SU-DHL-6 (cell line): Measurements from ENCODE around the gene ANKRD63.

Experiments used
- H2AFZ ChIP-seq: fragments of 200-600 bp; sonication (generic); 2 replicates; pipeline ENCODE4 v1.6.1; 2014; ENCODE audit warnings: low read depth, mild to moderate bottlenecking, moderate library complexity, mixed read lengths, antibody characterized with exemption, low read length; ENCODE audit not compliant: severe bottlenecking
- H3F3A ChIP-seq: fragments of 200-600 bp; shearing (Covaris generic); 2 replicates; pipeline ENCODE4 v1.6.0; 2016; ENCODE audit warnings: antibody characterized with exemption, mild to moderate bottlenecking; ENCODE audit not compliant: insufficient read depth
- H3K27ac ChIP-seq: fragments of 200-600 bp; sonication (generic); 2 replicates; pipeline ENCODE4 v1.5.1; 2016; ENCODE audit warnings: low read depth, mild to moderate bottlenecking, low read length, moderate library complexity, mixed read lengths
- H3K27me3 ChIP-seq: fragments of 200-600 bp; sonication (generic), shearing (Covaris generic); 2 replicates; pipeline ENCODE4 v1.6.0; 2014; ENCODE audit warnings: mild to moderate bottlenecking, low read length
- H3K36me3 ChIP-seq: fragments of 200-600 bp; sonication (generic); 2 replicates; pipeline ENCODE4 v1.6.1; 2014; ENCODE audit warnings: mild to moderate bottlenecking, low read length, mixed read lengths
- H3K4me2 ChIP-seq: fragments of 300-600, 200-600 bp; shearing (Covaris generic), sonication (generic); 2 replicates; pipeline ENCODE4 v1.6.0; 2014; ENCODE audit warnings: low read length, low read depth, mild to moderate bottlenecking; ENCODE audit not compliant: poor library complexity, severe bottlenecking
- H3K4me3 ChIP-seq: fragments of 200-600 bp; sonication (generic); 2 replicates; pipeline ENCODE4 v1.5.1; 2014; ENCODE audit warnings: antibody characterized with exemption, low read length, mild to moderate bottlenecking, mixed read lengths; ENCODE audit not compliant: insufficient read depth, poor library complexity, severe bottlenecking
- H3K79me2 ChIP-seq: fragments of 200-600 bp; sonication (generic); 2 replicates; pipeline ENCODE4 v1.6.1; 2014; ENCODE audit warnings: mild to moderate bottlenecking, low read length, moderate library complexity; ENCODE audit not compliant: insufficient read depth
- H3K9ac ChIP-seq: fragments of 200-600 bp; sonication (generic); 2 replicates; pipeline ENCODE4 v1.7.0; 2014; ENCODE audit warnings: mild to moderate bottlenecking, low read length
- H3K9me2 ChIP-seq: fragments of 200-600 bp; sonication (generic); replicated peaks from 2 replicates; pipeline ENCODE4 v1.6.1; 2014; ENCODE audit warnings: low read length; ENCODE audit not compliant: insufficient read depth
- H3K9me3 ChIP-seq: fragments of 200-600 bp; sonication (generic); 2 replicates; pipeline ENCODE4 v1.6.1; 2014; ENCODE audit warnings: low read length, mixed read lengths; ENCODE audit not compliant: insufficient read depth
- H4K20me1 ChIP-seq: fragments of 200-600 bp; sonication (generic); 2 replicates; pipeline ENCODE4 v1.6.1; 2014; ENCODE audit warnings: low read depth, mild to moderate bottlenecking, antibody characterized with exemption, low read length, moderate library complexity, mixed read lengths
- CTCF ChIP-seq: fragments of 200-600 bp; sonication (generic); IDR thresholded peaks from one replicate; pipeline ENCODE4 v1.5.1; 2017; ENCODE audit warnings: antibody characterized with exemption, mild to moderate bottlenecking, low read length, moderate library complexity; ENCODE audit not compliant: insufficient read depth, poor library complexity, severe bottlenecking
- EZH2phosphoT487 ChIP-seq: fragments of 200-600 bp; sonication (generic), shearing (Covaris generic); conservative IDR thresholded peaks from 2 replicates; pipeline ENCODE4 v1.6.1; 2018; ENCODE audit warnings: mild to moderate bottlenecking, antibody characterized with exemption, low read length, moderate library complexity, mixed read lengths

The ANKRD63 gene

GRCh38 chr15:40250304-40250656 is 32.6 kb downstream of the ANKRD63 start:
- H3K9me2 ChIP-seq, result no peaks in the 10 kb centered on the region
- no peak overlapping the region for H3K4me2 ChIP-seq
- H3K4me3 ChIP-seq, result no peak overlapping the region
- no peaks in the 10 kb centered on the region for H3K27me3 ChIP-seq
- TF ChIP-seq EZH2phosphoT487 (no peak), CTCF (no peak)
- no peaks in the 10 kb centered on the region for H4K20me1 ChIP-seq
- no peaks in the 10 kb centered on the region for H3K36me3 ChIP-seq
- H2AFZ ChIP-seq, result no peak overlapping the region
- H3K79me2 ChIP-seq, result no peaks in the 10 kb centered on the region
- H3K27ac ChIP-seq, result no peak overlapping the region
- no peaks in the 10 kb centered on the region for H3K9me3 ChIP-seq
- H3F3A ChIP-seq, result no peaks in the 10 kb centered on the region
- no peak overlapping the region for H3K9ac ChIP-seq

DNA sequence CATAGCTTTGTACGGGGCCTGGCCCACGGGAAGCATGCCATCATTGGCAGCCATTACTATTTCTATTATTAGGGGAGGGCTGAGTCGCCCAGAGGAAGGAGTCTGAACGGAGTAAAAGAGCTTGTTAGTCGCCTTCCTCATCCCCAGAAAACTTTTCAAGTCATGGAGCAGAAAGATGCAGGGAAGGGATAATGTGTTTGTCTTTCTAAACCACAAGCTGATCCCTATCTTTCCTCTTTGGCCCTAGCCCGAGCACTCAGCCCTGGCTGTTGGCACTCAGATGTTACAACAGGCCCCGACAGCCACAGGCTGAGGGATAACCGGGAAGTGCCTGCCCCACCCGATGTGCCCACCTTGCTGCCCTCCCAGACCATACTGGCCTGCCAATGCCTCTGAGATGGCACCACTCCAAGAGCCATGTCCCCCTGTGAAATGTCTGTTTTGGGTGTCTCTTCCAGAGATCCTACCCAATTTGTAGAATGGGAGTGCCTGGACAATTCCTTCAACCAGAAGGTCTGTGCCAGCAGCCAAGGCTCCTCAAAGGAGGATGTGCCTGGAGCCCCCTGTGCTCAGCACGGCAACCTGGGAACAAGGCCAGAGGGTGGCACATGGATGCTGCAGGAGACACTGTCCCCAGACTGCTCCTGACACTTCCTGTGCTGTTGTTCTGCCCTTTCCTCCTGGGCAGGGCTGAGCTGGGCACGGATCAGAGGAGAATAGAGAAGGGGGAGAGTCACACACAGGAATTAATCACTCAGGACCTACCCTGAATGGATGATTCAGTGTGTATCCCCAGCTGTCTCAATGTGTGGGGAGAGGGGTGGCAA is 33.2 kb downstream of the ANKRD63 start:
- H3K27ac ChIP-seq, result no peak overlapping the region
- no peaks in the 10 kb centered on the region for H3K36me3 ChIP-seq
- H3K9me2 ChIP-seq, result no peaks in the 10 kb centered on the region
- H4K20me1 ChIP-seq, result no peaks in the 10 kb centered on the region
- no peak overlapping the region for H3K9ac ChIP-seq
- no peak for TF ChIP-seq CTCF
- no peak for TF ChIP-seq EZH2phosphoT487
- H3K27me3 ChIP-seq, result no peaks in the 10 kb centered on the region
- H2AFZ ChIP-seq, result no peak overlapping the region
- H3K9me3 ChIP-seq, result no peaks in the 10 kb centered on the region
- H3K4me3 ChIP-seq, result no peak overlapping the region
- no peaks in the 10 kb centered on the region for H3F3A ChIP-seq
- H3K79me2 ChIP-seq, result no peaks in the 10 kb centered on the region
- H3K4me2 ChIP-seq, result no peak overlapping the region

- no peaks in the 10 kb centered on the region for H3K9me3 ChIP-seq
- H3F3A ChIP-seq, result no peaks in the 10 kb centered on the region
- no peak overlapping the region for H2AFZ ChIP-seq
- H3K4me2 ChIP-seq, result no peak overlapping the region
- H3K4me3 ChIP-seq, result no peak overlapping the region
- no peak overlapping the region for H3K9ac ChIP-seq
- no peaks in the 10 kb centered on the region for H3K36me3 ChIP-seq
- no peak for TF ChIP-seq EZH2phosphoT487
- no peak for TF ChIP-seq CTCF
- no peaks in the 10 kb centered on the region for H4K20me1 ChIP-seq
- H3K27me3 ChIP-seq, result no peaks in the 10 kb centered on the region
- no peaks in the 10 kb centered on the region for H3K79me2 ChIP-seq
- H3K27ac ChIP-seq, result no peak overlapping the region
- H3K9me2 ChIP-seq, result no peaks in the 10 kb centered on the region
Observed at GRCh38 chr15:40248006-40248783, 34.7 kb downstream of the ANKRD63 start.
